ENCODE results near the gene NDST3.

- TF ChIP-seq, protein P1, sequence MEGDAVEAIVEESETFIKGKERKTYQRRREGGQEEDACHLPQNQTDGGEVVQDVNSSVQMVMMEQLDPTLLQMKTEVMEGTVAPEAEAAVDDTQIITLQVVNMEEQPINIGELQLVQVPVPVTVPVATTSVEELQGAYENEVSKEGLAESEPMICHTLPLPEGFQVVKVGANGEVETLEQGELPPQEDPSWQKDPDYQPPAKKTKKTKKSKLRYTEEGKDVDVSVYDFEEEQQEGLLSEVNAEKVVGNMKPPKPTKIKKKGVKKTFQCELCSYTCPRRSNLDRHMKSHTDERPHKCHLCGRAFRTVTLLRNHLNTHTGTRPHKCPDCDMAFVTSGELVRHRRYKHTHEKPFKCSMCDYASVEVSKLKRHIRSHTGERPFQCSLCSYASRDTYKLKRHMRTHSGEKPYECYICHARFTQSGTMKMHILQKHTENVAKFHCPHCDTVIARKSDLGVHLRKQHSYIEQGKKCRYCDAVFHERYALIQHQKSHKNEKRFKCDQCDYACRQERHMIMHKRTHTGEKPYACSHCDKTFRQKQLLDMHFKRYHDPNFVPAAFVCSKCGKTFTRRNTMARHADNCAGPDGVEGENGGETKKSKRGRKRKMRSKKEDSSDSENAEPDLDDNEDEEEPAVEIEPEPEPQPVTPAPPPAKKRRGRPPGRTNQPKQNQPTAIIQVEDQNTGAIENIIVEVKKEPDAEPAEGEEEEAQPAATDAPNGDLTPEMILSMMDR (IDR thresholded peaks at IDR 0.05; ENCODE audit: insufficient read depth, low read length, poor library complexity, severe bottlenecking), result no peak
- no peak for TF ChIP-seq EZH2phosphoT487 (conservative IDR thresholded peaks at IDR 0.05; ENCODE audit: low read length)
Measured at GRCh38 chr4:118277243-118277642, 243.0 kb downstream of the NDST3 start.

Measured in SU-DHL-6 (cell line).